SJCRH30 (cell line): Measurements from ENCODE around the gene MTMR4. TPM values are rescaled to one million over a fixed set of nuclear protein-coding genes. Genes with fewer than 3 reads are reported as not detected.
A peak's percentile ranks its signal among the peaks of the same experiment; 100 is the strongest.
"Not testable (repeated sequence)": the region's sequence is repeated elsewhere in the genome, so short reads cannot be mapped to it uniquely, and the experiment has no call there.

ENCODE experiments used
- DNase-seq, 2 experiments: peaks; one replicate each; pipeline ENCODE4 v3.0.0-alpha.2; 2015 to 2020
- H3K27ac ChIP-seq: fragments of 250-450 bp; sonication (Bioruptor Pico); 2 replicates; pipeline ENCODE4 v1.5.1; 2020; ENCODE audit warnings: mild to moderate bottlenecking, moderate library complexity
- H3K27me3 ChIP-seq: fragments of 250-450 bp; sonication (Bioruptor Pico); 2 replicates; pipeline ENCODE4 v1.5.1; 2020; ENCODE audit warnings: mild to moderate bottlenecking, moderate library complexity
- H3K36me3 ChIP-seq: fragments of 250-450 bp; sonication (Bioruptor Pico); 2 replicates; pipeline ENCODE4 v1.5.1; 2020; ENCODE audit warnings: mild to moderate bottlenecking, moderate library complexity
- H3K4me1 ChIP-seq: fragments of 250-450 bp; sonication (Bioruptor Pico); 2 replicates; pipeline ENCODE4 v1.5.1; 2020; ENCODE audit warnings: mild to moderate bottlenecking, moderate library complexity
- H3K4me3 ChIP-seq: fragments of 250-450 bp; sonication (Bioruptor Pico); 2 replicates; pipeline ENCODE4 v1.5.1; 2020; ENCODE audit warnings: mild to moderate bottlenecking, moderate library complexity
- H3K9me3 ChIP-seq: fragments of 250-450 bp; sonication (Bioruptor Pico); replicated peaks from 2 replicates; pipeline ENCODE4 v1.5.1; 2020; ENCODE audit warnings: mild to moderate bottlenecking, moderate library complexity
- total RNA-seq: library from RNA; depleted of rRNA; stranded (reverse); fragments of >200 nt; shearing (Covaris generic); gene quantifications from 2 replicates; pipeline ENCODE4 v1.2.3, GENCODE V29; 2014

Gene MTMR4
- total RNA-seq, 1 experiment from 2014 or later = 42.2 TPM

DNA sequence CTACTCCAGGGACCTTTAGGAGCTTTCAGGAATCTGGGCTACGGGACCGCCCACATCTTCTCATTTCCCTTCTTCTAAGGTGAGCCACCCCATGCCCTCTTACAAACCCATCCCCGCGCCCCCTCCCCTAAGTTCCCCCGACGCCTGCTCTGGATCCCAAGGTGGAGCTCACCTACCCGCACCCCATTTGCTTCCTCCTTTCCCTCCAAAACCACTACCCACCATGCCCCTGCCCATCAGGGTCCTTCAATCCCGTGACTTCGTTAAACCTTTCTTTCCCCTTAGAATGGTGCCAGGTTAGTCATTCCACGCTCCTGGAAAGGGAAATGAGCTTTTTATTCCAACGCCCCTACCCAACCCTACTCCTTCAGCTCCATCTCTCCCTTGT lies 326 bp upstream of the MTMR4 start:
- H3K27ac ChIP-seq = no peak overlapping the region; the same call in 1 of the 2 replicates
- no peaks in the 10 kb centered on the region for H3K27me3 ChIP-seq
- DNase-seq = no peak
- peaks cover 9% of the 10 kb centered on the region; the same call in 1 of the 2 replicates for H3K36me3 ChIP-seq
- peak overlapping the region; percentile 84 for H3K4me3 ChIP-seq
- no peaks in the 10 kb centered on the region for H3K9me3 ChIP-seq
- peaks cover 9% of the 10 kb centered on the region; the same call in 1 of the 2 replicates for H3K4me1 ChIP-seq

DNA sequence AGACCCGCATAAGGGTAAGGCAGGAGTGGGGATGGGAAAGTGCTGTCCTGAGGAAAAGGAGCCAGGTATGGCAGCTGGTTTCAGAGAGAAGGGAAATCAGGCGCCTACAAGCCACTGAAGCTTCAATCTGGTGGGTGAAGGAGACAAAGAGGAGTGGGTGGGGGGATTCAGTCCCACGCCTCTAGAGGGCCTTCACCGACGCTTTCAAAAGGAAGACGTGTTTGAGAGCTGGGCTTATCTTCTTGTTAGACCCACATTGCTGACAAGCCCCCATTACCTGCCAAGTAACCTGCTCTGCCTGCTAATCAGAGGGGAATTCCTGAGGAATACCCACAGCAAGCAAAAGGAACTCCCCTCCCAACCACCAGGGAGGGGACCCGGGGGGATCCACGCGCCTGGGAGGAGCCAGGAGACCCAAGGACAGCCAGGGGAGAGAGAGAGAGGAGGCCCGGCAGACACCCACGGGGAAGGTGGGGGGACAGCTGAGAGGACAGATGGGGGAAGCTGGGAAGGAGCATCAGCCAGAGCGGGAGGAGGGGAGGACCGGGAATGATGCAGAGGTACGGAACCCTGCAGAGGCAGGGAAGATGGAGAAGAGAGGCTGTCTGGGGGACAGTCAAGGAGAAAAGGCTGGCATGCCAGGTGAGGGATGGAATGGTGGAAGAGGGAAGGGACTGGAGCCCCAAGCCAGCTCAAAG lies 1.0 kb downstream of the MTMR4 start:
- peaks cover 14% of the 10 kb centered on the region; the same call in 1 of the 2 replicates for H3K36me3 ChIP-seq
- H3K4me3 ChIP-seq = peak overlapping the region; percentile 84
- H3K9me3 ChIP-seq = no peaks in the 10 kb centered on the region
- peak overlapping the region; percentile 59 for H3K27ac ChIP-seq
- H3K27me3 ChIP-seq = no peaks in the 10 kb centered on the region
- peaks cover 9% of the 10 kb centered on the region; the same call in 1 of the 2 replicates for H3K4me1 ChIP-seq
- no peak for DNase-seq

DNA sequence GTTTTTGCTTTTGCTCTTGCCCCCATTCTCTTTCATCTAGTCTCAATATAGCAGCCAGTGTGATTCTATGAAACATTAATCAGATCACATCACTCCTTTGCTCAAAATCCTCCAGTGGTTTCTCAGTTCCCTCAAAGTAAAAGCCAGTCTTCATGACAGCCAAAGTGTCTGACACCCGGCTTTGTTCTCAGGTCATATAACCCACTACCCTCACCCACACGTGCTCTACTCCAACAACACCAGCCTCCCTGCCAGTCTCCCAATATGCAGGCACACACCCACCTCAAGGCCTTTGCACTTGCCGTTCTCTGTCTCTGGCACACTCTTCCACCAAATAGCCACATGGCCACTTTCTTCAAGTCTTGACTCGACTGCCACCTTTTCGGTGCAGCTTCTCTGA lies 4.4 kb downstream of the MTMR4 start:
- DNase-seq = no peak
- Histone ChIP-seq H3K27ac (no peak overlapping the region), H3K4me1 (peaks cover 6% of the 10 kb centered on the region; the same call in 1 of the 2 replicates), H3K27me3 (no peaks in the 10 kb centered on the region), H3K4me3 (no peak overlapping the region), H3K9me3 (no peaks in the 10 kb centered on the region), H3K36me3 (peaks cover 16% of the 10 kb centered on the region)

GRCh38 chr17:58508341-58509067 lies 5.9 kb downstream of the MTMR4 start:
- no peaks in the 10 kb centered on the region for H3K9me3 ChIP-seq
- no peaks in the 10 kb centered on the region for H3K27me3 ChIP-seq
- H3K4me3 ChIP-seq = no peak overlapping the region
- DNase-seq = no peak
- H3K4me1 ChIP-seq = peaks cover 3% of the 10 kb centered on the region; the same call in 1 of the 2 replicates
- H3K27ac ChIP-seq = no peak overlapping the region
- H3K36me3 ChIP-seq = peaks cover 16% of the 10 kb centered on the region

DNA sequence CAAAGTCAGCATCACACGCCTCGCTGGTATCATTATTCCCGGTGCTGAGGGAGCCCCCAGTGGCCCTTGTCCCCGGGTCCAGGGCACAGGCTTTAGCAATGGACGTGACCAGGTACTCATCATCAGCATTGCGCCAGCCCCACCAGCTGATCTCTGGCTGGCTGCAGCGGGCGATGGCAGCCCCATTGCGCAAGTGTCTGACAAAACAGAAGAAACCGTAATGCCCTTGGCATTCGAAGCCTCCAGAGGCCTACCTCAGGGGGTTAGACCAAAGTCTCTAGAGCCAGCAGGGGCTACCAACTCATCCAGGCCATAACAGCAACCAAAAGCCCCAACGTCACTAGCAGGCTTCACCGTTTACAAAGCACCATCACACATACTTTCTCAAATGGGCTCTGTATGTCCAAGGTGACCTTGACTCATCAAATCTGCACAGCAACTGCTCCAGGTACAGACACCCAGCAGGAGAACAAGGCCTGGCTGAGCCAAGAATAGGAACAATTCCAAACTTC lies 7.3 kb downstream of the MTMR4 start:
- no peaks in the 10 kb centered on the region for H3K9me3 ChIP-seq
- H3K27me3 ChIP-seq = no peaks in the 10 kb centered on the region
- H3K4me3 ChIP-seq = no peak overlapping the region
- peaks cover 22% of the 10 kb centered on the region for H3K36me3 ChIP-seq
- H3K27ac ChIP-seq = no peak overlapping the region
- DNase-seq = no peak
- no peaks in the 10 kb centered on the region for H3K4me1 ChIP-seq

- no peak for DNase-seq
- Histone ChIP-seq H3K4me1 (no peaks in the 10 kb centered on the region), H3K36me3 (peaks cover 24% of the 10 kb centered on the region), H3K9me3 (no peaks in the 10 kb centered on the region), H3K27me3 (no peaks in the 10 kb centered on the region), H3K4me3 (no peak overlapping the region), H3K27ac (no peak overlapping the region)
These were observed 7.9 kb downstream of the MTMR4 start for GRCh38 chr17:58506354-58507080.

DNA sequence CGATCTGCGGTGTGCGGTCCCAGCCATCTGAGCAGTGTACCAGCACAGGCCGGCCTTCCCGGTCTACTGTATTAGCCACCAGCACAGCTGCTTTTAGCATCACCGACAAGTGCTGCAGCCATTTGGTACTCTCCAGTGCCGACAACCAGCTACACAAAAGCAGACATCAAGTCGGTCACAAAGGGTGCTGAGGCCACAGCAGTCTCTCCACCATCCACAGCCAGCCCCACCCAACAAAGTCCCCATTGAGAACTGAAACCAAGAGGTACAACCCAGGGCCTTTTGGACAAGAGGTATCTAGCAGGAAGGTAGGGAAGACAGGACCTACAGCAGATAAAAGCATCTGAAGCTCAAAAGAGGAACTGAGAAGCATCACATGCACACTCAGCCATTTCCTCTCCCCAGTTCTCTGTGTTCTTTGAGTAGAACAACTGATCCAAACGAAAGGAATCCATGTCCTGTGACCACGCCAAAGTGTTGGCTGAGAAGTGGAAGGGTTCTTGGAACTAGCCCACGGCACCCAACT lies 9.5 kb downstream of the MTMR4 start:
- Histone ChIP-seq H3K27me3 (no peaks in the 10 kb centered on the region), H3K36me3 (peaks cover 16% of the 10 kb centered on the region), H3K9me3 (no peaks in the 10 kb centered on the region), H3K4me1 (no peaks in the 10 kb centered on the region), H3K4me3 (no peak overlapping the region), H3K27ac (no peak overlapping the region)
- DNase-seq = no peak

DNA sequence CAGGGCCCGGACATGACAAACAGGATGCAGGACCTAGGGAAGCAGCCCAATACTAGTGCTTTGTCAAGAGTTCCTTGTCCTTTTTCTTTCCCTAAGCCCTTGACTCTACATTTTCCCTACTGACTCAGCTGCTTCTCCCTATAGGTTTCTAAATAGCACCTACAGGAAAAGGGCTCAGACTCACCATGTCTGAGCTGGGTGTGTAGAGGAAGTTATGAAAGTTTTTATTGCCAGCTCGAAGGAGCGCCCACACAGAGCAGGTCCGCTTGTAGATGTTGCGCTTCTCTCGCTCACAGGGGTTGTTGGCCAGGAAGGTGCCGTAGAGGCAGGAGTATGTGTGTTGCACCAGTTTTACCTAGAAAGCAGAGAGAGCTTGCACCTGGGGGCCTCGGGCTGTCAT lies 10.6 kb downstream of the MTMR4 start:
- Histone ChIP-seq H3K27me3 (no peaks in the 10 kb centered on the region), H3K9me3 (no peaks in the 10 kb centered on the region), H3K27ac (no peak overlapping the region), H3K4me3 (no peak overlapping the region), H3K36me3 (peaks cover 11% of the 10 kb centered on the region), H3K4me1 (no peaks in the 10 kb centered on the region)
- DNase-seq = no peak

DNA sequence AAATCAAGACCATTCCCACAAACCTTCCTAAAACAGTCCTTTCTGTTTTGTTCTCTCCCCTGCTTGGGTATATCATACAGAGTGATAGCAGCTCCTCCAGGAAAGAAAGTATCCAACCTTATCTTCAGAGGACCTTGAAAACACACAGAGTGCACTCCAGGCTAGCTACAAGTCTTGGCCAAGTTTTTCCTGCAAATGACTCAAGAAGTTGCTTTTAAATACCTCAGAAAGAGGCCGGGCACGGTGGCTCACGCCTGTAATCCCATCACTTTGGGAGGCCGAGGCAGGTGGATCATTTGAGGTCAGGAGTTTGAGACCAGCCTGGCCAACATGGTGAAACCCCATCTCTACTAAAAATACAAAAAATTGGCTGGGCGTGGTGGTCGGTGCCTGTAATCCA lies 11.3 kb downstream of the MTMR4 start:
- H3K9me3 ChIP-seq, H3K4me1 ChIP-seq, H3K27me3 ChIP-seq, H3K4me3 ChIP-seq, DNase-seq, H3K27ac ChIP-seq: not testable (repeated sequence)
- H3K36me3 ChIP-seq = peaks cover 12% of the 10 kb centered on the region

DNA sequence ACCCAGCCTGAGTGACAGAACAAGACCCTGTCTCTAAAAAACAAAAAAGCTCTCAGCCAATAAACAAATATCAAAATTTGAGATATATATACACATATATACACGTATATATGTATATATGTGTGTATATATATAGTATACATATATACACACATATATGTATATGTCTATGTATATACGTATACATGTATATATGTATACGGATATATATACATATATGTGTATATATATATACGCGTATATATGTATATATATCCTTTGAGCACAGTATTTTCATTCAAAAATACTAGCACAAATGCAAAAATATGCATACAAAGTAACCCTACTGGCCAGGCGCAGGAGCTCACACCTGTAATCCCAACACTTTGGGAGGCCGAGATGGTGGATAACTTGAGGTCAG lies 13.0 kb downstream of the MTMR4 start:
- Histone ChIP-seq H3K36me3 (peaks cover 16% of the 10 kb centered on the region), H3K4me1 (no peaks in the 10 kb centered on the region), H3K27ac (no peak overlapping the region), H3K4me3 (no peak overlapping the region), H3K27me3 (no peaks in the 10 kb centered on the region), H3K9me3 (no peaks in the 10 kb centered on the region)
- no peak for DNase-seq

- no peak for DNase-seq
- H3K27me3 ChIP-seq = no peaks in the 10 kb centered on the region
- no peak overlapping the region for H3K4me3 ChIP-seq
- H3K27ac ChIP-seq = no peak overlapping the region
- H3K36me3 ChIP-seq = peaks cover 36% of the 10 kb centered on the region
- H3K9me3 ChIP-seq = no peaks in the 10 kb centered on the region
- no peaks in the 10 kb centered on the region for H3K4me1 ChIP-seq
These were observed 16.1 kb downstream of the MTMR4 start for GRCh38 chr17:58498177-58498828.

- Histone ChIP-seq H3K4me3 (no peak overlapping the region), H3K4me1 (no peaks in the 10 kb centered on the region), H3K36me3 (peaks cover 64% of the 10 kb centered on the region), H3K27me3 (no peaks in the 10 kb centered on the region), H3K27ac (no peak overlapping the region), H3K9me3 (0 out of 2 replicates have a peak, but pooled peaks cover 4% of the 10 kb centered on the region)
- DNase-seq = no peak
These were observed 20.9 kb downstream of the MTMR4 start for GRCh38 chr17:58493506-58493905.

DNA sequence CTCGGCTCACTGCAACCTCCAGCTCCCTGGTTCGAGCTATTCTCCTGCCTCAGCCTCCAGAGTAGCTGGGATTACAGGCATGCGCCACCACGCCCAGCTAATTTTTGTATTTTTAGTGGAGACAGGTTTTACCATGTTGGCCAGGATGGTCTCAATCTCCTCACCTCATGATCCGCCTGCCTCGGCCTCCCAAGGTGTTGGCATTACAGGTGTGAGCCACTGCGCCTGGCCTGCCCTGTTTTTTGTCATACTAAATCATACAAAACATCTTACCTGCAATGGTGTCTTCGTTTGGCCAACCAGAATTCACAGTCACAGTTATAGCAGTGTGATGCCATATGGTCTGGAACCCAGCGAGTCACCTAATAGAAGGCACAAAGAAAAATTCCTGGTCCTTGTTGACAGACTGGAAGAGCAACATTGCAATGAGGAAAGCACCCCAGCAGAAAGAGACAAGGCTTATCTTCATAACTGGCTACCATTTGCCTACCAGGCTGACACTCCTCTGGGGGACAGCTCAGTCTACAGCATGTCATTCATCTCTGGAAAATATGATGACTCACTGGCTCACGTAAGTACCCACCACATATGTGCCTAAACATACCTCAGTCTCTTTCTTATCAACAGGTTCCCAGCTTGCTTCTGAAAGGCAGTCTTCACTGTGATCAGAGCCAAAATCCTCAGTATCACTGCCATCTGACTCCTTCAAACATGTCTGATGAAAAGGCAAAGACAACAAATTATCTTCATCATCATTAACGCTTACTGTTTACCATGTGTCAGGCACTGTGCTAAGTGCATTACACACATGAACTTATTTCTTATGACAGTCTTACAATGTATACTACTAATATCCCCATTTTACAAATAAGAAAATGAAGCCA lies 22.0 kb downstream of the MTMR4 start:
- no peak overlapping the region for H3K4me3 ChIP-seq
- H3K36me3 ChIP-seq = peaks cover 63% of the 10 kb centered on the region
- no peaks in the 10 kb centered on the region for H3K27me3 ChIP-seq
- 0 out of 2 replicates have a peak, but pooled peaks cover 4% of the 10 kb centered on the region for H3K9me3 ChIP-seq
- no peak for DNase-seq
- no peak overlapping the region for H3K27ac ChIP-seq
- H3K4me1 ChIP-seq = no peaks in the 10 kb centered on the region
